Measurements from ENCODE around the gene XYLT1. TPM values are rescaled to one million over a fixed set of nuclear protein-coding genes. Genes with fewer than 3 reads are reported as not detected.
"Not testable (repeated sequence)": the region's sequence is repeated elsewhere in the genome, so short reads cannot be mapped to it uniquely, and the experiment has no call there.

XYLT1 gene, protein sequence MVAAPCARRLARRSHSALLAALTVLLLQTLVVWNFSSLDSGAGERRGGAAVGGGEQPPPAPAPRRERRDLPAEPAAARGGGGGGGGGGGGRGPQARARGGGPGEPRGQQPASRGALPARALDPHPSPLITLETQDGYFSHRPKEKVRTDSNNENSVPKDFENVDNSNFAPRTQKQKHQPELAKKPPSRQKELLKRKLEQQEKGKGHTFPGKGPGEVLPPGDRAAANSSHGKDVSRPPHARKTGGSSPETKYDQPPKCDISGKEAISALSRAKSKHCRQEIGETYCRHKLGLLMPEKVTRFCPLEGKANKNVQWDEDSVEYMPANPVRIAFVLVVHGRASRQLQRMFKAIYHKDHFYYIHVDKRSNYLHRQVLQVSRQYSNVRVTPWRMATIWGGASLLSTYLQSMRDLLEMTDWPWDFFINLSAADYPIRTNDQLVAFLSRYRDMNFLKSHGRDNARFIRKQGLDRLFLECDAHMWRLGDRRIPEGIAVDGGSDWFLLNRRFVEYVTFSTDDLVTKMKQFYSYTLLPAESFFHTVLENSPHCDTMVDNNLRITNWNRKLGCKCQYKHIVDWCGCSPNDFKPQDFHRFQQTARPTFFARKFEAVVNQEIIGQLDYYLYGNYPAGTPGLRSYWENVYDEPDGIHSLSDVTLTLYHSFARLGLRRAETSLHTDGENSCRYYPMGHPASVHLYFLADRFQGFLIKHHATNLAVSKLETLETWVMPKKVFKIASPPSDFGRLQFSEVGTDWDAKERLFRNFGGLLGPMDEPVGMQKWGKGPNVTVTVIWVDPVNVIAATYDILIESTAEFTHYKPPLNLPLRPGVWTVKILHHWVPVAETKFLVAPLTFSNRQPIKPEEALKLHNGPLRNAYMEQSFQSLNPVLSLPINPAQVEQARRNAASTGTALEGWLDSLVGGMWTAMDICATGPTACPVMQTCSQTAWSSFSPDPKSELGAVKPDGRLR
- total RNA-seq (2014; rRNA removed; shearing (Covaris generic)), result under 0.01 and 0.03 TPM in 2 replicates

DNA sequence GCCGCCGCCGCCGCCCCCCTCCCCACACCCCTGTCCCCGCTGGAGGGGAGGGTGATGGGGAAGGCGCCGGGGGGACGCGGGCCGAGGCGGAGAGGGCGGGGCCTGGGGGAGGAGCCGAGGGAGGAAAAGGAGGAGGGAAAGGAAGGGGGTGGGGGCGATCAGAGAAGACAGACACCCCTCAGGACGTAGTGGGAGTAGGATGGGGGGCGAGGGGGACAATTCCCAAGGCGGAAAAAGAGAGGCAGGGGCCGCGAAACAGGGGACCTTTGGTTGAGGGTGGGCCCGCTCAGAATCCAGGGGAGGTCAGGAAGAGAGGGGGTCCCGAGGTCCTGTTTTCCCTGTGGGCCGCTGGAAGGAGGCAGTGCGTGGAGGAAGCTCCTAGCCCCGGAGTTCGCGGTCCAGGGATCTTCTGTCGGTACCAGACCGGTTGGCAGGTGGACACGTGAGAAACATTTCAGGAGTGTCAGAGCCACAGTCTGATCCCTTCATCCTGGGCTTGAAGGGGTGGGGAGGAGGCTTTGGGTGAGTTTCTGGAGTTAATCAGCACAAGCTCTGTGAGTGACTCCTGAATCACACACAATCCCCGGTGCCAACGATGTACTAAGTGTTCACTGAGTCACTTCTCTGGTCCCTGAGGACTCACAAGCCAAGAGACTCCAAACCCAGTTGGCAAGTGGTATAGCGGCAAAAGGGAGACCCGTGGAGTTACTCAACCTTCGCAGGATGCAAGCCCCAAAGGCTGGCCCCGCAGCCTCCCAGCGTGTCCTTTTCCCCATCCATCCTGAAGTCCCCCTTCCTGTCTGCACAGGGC, at the start of gene XYLT1:
XYLT1 (minus strand) TSS at position 53 of the 811 bp plus-strand sequence. CDS start 164 bp downstream, outside the sequence.
- Histone ChIP-seq H3K9me3 (replicated peaks) (no peaks in the 10 kb centered on the region), H3K27me3 (0 out of 2 replicates have a peak, but pooled peaks cover 2% of the 10 kb centered on the region), H3K36me3 (no peaks in the 10 kb centered on the region), H3K27ac (no peak within 1 kb of the TSS), H3K4me1 (no peaks in the 10 kb centered on the region), H3K4me3 (no peak within 1 kb of the TSS)
- DNase-seq, result no peak

- H3K27ac ChIP-seq, result no peak overlapping the region
- H3K4me3 ChIP-seq, result no peak overlapping the region
- no peaks in the 10 kb centered on the region; the same call in 1 of the 2 replicates for H3K27me3 ChIP-seq
- H3K9me3 ChIP-seq (replicated peaks), result no peaks in the 10 kb centered on the region
- no peaks in the 10 kb centered on the region for H3K4me1 ChIP-seq
- no peaks in the 10 kb centered on the region for H3K36me3 ChIP-seq
- DNase-seq, result no peak
These were observed 49.4 kb upstream of the XYLT1 start for GRCh38 chr16:17520111-17520510.

DNA sequence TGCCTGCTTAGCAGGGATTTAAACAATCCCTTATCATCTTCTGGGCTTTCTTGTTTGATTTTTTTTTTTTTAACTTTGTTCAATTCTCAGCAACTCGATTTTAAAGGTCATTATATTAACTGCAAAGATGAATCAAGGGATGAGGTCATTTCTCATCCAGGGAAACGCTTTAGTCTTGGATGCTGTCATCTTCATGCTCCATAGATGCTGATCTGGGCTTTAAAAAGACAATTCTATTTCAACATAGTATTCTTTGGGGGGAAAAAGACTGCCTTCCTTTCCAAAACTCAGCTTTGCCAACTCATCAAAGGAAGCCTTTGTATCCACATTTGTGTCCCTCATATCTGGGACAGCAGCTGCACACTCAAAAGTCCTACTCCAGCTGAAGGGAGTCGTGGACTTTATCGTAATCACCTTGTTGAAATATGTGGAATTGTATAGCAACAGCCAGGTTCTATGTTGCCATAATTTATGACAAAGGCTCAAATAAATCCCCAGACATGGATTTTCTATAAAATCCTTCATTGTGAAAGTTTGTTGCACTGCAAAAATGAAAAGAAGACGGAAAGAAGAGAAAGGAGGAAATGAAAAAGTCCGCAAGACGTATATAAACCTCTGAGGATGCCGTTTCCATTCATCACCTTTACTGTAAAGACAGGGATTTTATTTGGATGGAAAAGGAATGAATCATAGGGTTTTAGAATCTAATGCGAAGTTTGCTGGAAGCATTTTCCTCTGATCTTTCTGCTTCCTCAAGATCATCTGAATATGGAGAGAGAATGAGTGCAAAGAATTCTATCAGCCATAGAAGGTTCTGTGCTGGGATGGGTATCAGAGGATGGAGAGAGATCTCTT, 48.6 kb upstream of the XYLT1 start:
- Histone ChIP-seq H3K4me1 (no peaks in the 10 kb centered on the region), H3K9me3 (replicated peaks) (no peaks in the 10 kb centered on the region), H3K27ac (no peak overlapping the region), H3K4me3 (no peak overlapping the region), H3K27me3 (no peaks in the 10 kb centered on the region; the same call in 1 of the 2 replicates), H3K36me3 (no peaks in the 10 kb centered on the region)
- no peak for DNase-seq

DNA sequence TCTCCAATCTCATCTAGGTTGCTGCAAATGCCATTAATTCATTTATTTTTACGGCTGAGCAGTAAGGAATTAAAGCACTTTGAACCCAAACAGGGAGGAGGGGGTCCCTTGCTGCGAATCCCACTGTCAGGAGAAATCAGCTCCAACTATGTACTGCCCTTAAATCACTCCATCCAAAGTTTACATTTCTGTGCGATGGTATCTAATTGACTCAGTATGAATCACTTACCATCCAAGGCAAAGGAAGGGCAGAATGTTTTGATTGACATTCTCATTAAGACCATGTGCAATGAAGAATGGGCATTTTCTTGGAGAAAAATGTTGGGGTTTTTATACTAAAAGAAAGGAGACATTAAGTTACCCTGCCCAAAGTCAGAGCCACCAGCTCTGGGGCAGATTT, 47.7 kb upstream of the XYLT1 start:
- no peak for DNase-seq
- Histone ChIP-seq H3K4me1 (no peaks in the 10 kb centered on the region), H3K36me3 (no peaks in the 10 kb centered on the region), H3K27ac (no peak overlapping the region), H3K9me3 (replicated peaks) (no peaks in the 10 kb centered on the region), H3K4me3 (no peak overlapping the region), H3K27me3 (no peaks in the 10 kb centered on the region; the same call in 1 of the 2 replicates)

GRCh38 chr16:17515421-17516210, 44.9 kb upstream of the XYLT1 start:
- no peak overlapping the region for H3K4me3 ChIP-seq
- H3K27ac ChIP-seq, result no peak overlapping the region
- no peaks in the 10 kb centered on the region for H3K36me3 ChIP-seq
- no peaks in the 10 kb centered on the region for H3K9me3 ChIP-seq (replicated peaks)
- no peaks in the 10 kb centered on the region for H3K27me3 ChIP-seq
- no peaks in the 10 kb centered on the region for H3K4me1 ChIP-seq
- no peak for DNase-seq

DNA sequence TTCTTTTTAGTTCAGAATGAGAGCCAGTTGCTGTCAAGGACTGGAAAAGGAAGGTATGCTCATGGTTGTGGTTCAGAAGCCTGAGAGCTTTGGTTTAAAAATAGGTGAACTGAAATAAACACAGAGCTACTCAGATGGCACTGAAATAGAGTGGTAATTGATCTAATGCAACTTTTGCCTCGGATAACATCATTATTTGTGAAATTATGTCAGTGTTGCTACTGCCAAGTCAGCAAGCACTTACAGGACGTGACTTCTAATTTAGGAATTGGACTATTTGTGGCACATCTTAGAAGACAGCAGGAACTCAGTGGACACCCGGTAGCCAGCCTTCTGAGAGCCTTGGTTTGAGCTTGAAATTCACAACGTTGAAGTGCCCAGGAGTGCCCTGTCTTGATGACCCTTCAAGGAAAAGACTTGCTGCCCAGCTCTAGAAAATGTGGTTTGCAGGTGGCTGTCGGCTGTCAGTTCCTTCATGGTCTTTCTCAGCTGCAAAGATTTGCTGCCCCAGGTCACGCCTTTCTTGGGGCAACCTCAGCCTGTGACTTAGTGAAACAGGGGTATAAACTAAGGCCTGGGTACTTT, 42.0 kb upstream of the XYLT1 start:
- no peaks in the 10 kb centered on the region for H3K36me3 ChIP-seq
- H3K4me1 ChIP-seq, result no peaks in the 10 kb centered on the region
- no peaks in the 10 kb centered on the region for H3K9me3 ChIP-seq (replicated peaks)
- no peak overlapping the region for H3K27ac ChIP-seq
- no peak overlapping the region for H3K4me3 ChIP-seq
- DNase-seq, result no peak
- no peaks in the 10 kb centered on the region for H3K27me3 ChIP-seq

GRCh38 chr16:17511340-17511739, 40.6 kb upstream of the XYLT1 start:
- Histone ChIP-seq H3K4me3 (no peak overlapping the region), H3K27me3 (no peaks in the 10 kb centered on the region), H3K36me3 (no peaks in the 10 kb centered on the region), H3K9me3 (replicated peaks) (no peaks in the 10 kb centered on the region), H3K27ac (no peak overlapping the region), H3K4me1 (no peaks in the 10 kb centered on the region)
- no peak for DNase-seq

DNA sequence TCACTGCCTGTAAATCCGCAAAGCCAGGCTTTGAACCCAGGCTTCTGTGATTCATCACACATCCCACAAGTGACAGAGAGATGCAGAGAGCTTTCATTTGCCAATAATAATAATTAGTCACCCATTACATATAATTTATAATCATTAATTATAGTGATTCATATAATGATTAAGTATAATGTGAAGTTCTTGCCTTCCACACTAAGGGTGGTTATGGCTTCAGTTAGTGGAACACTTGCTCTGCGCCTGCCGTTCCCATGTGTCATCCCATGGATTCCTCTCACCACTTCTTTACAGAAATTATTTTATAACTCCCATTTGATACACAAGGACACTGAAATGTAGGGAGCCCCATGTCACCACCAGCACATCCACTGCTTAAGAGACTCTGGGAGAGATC, 39.8 kb upstream of the XYLT1 start:
- Histone ChIP-seq H3K27ac (no peak overlapping the region), H3K36me3 (no peaks in the 10 kb centered on the region), H3K4me1 (no peaks in the 10 kb centered on the region), H3K4me3 (no peak overlapping the region), H3K27me3 (no peaks in the 10 kb centered on the region), H3K9me3 (replicated peaks) (no peaks in the 10 kb centered on the region)
- DNase-seq, result no peak

DNA sequence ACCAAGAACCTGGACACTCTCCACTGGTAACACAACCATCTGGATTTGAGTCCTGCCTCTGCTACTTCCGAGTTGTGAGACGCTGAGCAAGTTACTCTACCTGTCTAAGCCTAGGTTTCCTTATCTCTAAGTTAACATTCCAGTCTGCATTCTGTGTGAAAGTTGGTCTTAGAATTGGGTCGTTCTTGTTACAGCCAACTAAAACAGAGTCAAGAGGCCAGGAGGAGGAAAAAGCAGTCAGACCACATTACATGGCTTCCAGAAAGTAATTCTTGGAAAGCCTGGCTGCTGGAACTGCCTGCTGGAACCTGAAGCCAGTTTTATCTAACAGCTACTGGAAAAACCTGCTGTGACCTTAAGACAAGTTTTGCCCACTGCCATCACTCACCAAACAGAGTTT, 38.4 kb upstream of the XYLT1 start:
- Histone ChIP-seq H3K4me3 (no peak overlapping the region), H3K27ac (no peak overlapping the region), H3K9me3 (replicated peaks) (no peaks in the 10 kb centered on the region), H3K27me3 (no peaks in the 10 kb centered on the region), H3K4me1 (no peaks in the 10 kb centered on the region), H3K36me3 (no peaks in the 10 kb centered on the region)
- DNase-seq, result no peak

DNA sequence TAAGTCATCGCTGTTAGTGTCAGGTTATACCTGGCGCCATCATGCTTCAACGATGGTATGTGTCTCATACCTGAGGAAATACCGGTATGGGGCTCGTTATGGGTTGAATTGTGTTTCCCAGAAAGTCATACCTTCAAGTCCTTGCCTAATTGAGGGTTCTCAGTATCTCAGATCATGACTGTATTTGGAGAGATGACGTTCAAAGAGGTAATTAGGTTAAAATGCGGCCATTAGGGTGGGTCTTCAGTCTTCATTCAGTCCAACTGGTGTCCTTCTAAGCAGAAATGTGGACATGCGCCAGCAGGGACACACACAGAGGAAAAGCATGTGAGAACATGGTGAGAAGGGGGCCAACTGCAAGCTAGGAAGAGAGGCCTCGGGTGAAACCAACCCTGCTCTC, 37.5 kb upstream of the XYLT1 start:
- no peak for DNase-seq
- H3K4me3 ChIP-seq, result no peak overlapping the region
- H3K9me3 ChIP-seq (replicated peaks), result no peaks in the 10 kb centered on the region
- H3K36me3 ChIP-seq, result no peaks in the 10 kb centered on the region
- no peaks in the 10 kb centered on the region for H3K27me3 ChIP-seq
- H3K27ac ChIP-seq, result no peak overlapping the region
- H3K4me1 ChIP-seq, result no peaks in the 10 kb centered on the region

- DNase-seq; H3K9me3 ChIP-seq (replicated peaks); H3K36me3 ChIP-seq; H3K4me1 ChIP-seq; H3K4me3 ChIP-seq; H3K27me3 ChIP-seq; H3K27ac ChIP-seq: not testable (repeated sequence)
These were observed 36.8 kb upstream of the XYLT1 start for GRCh38 chr16:17507516-17507915.

DNA sequence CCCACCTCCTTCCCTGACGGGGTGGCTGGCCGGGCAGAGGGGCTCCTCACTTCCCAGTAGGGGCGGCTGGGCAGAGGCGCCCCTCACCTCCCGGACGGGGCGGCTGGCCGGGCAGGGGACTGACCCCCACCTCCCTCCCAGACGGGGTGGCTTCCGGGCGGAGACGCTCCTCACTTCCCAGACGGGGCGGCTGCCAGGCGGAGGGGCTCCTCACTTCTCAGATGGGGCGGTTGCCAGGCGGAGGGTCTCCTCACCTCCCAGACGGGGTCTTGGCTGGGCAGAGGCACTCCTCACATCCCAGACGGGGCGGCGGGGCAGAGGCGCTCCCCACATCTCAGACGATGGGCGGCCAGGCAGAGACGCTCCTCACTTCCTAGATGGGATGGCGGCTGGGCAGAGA, 35.1 kb upstream of the XYLT1 start:
- DNase-seq; H3K4me3 ChIP-seq; H3K4me1 ChIP-seq; H3K27me3 ChIP-seq; H3K9me3 ChIP-seq (replicated peaks); H3K36me3 ChIP-seq; H3K27ac ChIP-seq: not testable (repeated sequence)

DNA sequence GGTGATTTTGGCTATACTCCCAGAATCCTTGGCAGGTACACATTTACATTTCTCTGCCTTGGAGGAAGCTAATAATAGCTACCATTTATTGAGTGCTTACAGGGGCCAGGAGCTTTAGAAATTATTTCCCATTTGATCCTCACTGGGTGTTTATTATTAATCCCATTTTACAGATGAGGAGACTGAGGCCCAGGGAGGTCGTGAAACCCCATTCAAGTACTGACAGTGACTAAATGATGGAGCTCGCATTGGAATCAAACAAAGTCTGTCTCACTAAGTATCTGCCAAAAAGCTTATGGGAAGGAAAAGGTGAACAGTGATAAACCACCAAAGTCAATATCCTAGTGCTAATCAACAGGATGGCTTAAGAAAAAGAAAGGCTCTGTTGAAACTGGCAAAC, 33.3 kb upstream of the XYLT1 start:
- Histone ChIP-seq H3K27me3 (no peaks in the 10 kb centered on the region), H3K4me1 (no peaks in the 10 kb centered on the region), H3K4me3 (no peak overlapping the region), H3K9me3 (replicated peaks) (no peaks in the 10 kb centered on the region), H3K27ac (no peak overlapping the region), H3K36me3 (no peaks in the 10 kb centered on the region)
- DNase-seq, result no peak
